Measurements from ENCODE around the gene IFNL4. TPM values are rescaled to one million over a fixed set of nuclear protein-coding genes. Genes with fewer than 3 reads are reported as not detected.

IFNL4 gene
- total RNA-seq, 1 donor from 2014 or later = not detected

DNA sequence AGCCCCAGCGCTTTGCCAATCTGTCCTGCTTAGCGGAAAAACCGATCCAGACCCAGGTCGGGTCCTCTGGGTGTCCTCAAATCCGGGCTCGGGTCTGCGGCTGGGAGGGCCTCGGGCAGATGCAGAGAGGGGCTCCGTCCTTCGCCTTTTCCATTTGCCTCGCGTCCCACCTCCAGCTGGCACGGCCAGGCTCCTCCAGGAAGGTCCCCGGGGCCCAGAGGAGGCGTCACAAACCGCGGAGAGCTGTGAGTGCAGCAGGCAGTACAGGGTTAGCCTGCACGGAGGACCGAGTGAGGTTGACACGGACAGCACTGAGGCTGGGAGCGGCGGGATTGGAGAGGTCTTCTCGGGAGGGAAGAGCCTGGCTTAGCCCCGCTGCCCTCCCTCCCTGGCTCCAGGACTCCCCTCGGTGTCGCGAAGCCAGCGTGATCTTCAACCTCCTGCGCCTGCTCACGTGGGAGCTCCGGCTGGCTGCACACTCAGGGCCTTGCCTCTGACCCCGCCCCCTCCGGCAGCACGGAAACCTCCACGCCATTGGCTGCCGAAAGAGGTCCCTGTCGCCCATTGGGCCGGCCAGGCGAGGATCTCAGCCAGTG lies 16.8 kb upstream of the IFNL4 start:
- Histone ChIP-seq H3K27ac (no peak overlapping the region), H3F3A (ENCODE audit: low read depth) (no peaks in the 10 kb centered on the region), H3K4me3 (no peak overlapping the region), H2AFZ (replicated peaks) (peak overlapping the region; percentile 52), H3K9ac (no peak overlapping the region), H3K27me3 (peaks cover 93% of the 10 kb centered on the region), H3K79me2 (ENCODE audit: low read depth) (no peaks in the 10 kb centered on the region), H3K9me3 (ENCODE audit: low read depth) (no peaks in the 10 kb centered on the region), H3K36me3 (no peaks in the 10 kb centered on the region), H3K4me1 (no peaks in the 10 kb centered on the region), H4K20me1 (ENCODE audit: low read depth) (no peaks in the 10 kb centered on the region), H3K4me2 (peak overlapping the region; percentile 2)
- no peak for TF ChIP-seq EZH2 (IDR thresholded peaks at IDR 0.05)
- no peak for TF ChIP-seq CTCF (IDR thresholded peaks at IDR 0.05)
- no peak for TF ChIP-seq EZH2phosphoT487 (IDR thresholded peaks at IDR 0.05)
- Mint-ChIP-seq H3K4me1 (peaks cover 6% of the 10 kb centered on the region), H3K4me3 (peak overlapping the region; percentile 21), H3K9me3 (no peaks in the 10 kb centered on the region), H3K27me3 (ENCODE audit: insufficient read depth, low read depth) (peaks cover 40% of the 10 kb centered on the region), H3K27ac (no peak overlapping the region), H3K36me3 (no peaks in the 10 kb centered on the region)
- peak; percentile 36 for DNase-seq (ENCODE audit: low spot score)

GRCh38 chr19:39264306-39265290 lies 15.9 kb upstream of the IFNL4 start:
- H3K4me3 Mint-ChIP-seq = peak overlapping the region; percentile 21
- peak overlapping the region; percentile 2 for H3K4me2 ChIP-seq

DNA sequence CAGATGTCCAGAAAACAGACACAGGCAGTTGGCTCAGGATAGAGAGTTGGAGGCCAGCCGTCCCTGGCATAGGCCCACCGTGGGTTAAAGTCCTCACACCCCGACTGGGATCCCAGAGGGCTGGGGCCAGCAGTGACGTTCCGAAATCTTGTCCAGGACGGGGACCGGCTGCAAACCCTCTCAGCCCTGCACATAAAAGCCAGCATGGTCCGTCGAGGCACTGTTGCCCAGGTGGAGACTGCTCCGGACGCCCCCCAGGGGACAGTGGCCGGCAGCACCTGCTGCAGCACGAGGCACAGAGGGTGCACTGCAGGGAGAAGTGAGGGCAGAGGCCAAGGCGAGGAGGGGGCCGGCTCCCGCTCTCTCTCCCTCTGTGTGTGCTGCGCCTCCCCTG lies 15.3 kb upstream of the IFNL4 start:
- peak; percentile 23 for DNase-seq (ENCODE audit: low spot score)
- Histone ChIP-seq H3K27ac (no peak overlapping the region), H3K36me3 (no peaks in the 10 kb centered on the region), H3K9me3 (ENCODE audit: low read depth) (no peaks in the 10 kb centered on the region), H3K27me3 (peaks cover 91% of the 10 kb centered on the region), H3K79me2 (ENCODE audit: low read depth) (no peaks in the 10 kb centered on the region), H3K4me3 (peak overlapping the region; percentile 13), H3F3A (ENCODE audit: low read depth) (no peaks in the 10 kb centered on the region), H3K4me1 (no peaks in the 10 kb centered on the region), H4K20me1 (ENCODE audit: low read depth) (no peaks in the 10 kb centered on the region), H2AFZ (replicated peaks) (no peak overlapping the region), H3K4me2 (peak overlapping the region; percentile 2), H3K9ac (no peak overlapping the region)
- TF ChIP-seq EZH2 (IDR thresholded peaks at IDR 0.05) (no peak), CTCF (IDR thresholded peaks at IDR 0.05) (no peak), EZH2phosphoT487 (IDR thresholded peaks at IDR 0.05) (no peak)
- Mint-ChIP-seq H3K9me3 (no peaks in the 10 kb centered on the region), H3K4me1 (peaks cover 3% of the 10 kb centered on the region), H3K27me3 (ENCODE audit: insufficient read depth, low read depth) (peaks cover 34% of the 10 kb centered on the region), H3K27ac (no peak overlapping the region), H3K36me3 (no peaks in the 10 kb centered on the region), H3K4me3 (peak overlapping the region; percentile 35)

More at GRCh38 chr19:39264306-39265290, 15.9 kb upstream of the IFNL4 start:
- DNase-seq (ENCODE audit: low spot score) = peak; percentile 76
- Histone ChIP-seq H3K36me3 (no peaks in the 10 kb centered on the region), H3K9me3 (ENCODE audit: low read depth) (no peaks in the 10 kb centered on the region), H3K9ac (no peak overlapping the region), H2AFZ (replicated peaks) (peak overlapping the region; percentile 52), H3K4me1 (no peaks in the 10 kb centered on the region), H3K4me3 (peak overlapping the region; percentile 13), H3K27ac (no peak overlapping the region), H3K27me3 (peaks cover 94% of the 10 kb centered on the region), H3K79me2 (ENCODE audit: low read depth) (no peaks in the 10 kb centered on the region), H4K20me1 (ENCODE audit: low read depth) (no peaks in the 10 kb centered on the region), H3F3A (ENCODE audit: low read depth) (no peaks in the 10 kb centered on the region)
- H3K27me3 Mint-ChIP-seq (ENCODE audit: insufficient read depth, low read depth) = peaks cover 34% of the 10 kb centered on the region
- H3K4me1 Mint-ChIP-seq = peaks cover 3% of the 10 kb centered on the region
- H3K36me3 Mint-ChIP-seq = no peaks in the 10 kb centered on the region
- H3K27ac Mint-ChIP-seq = no peak overlapping the region
- H3K9me3 Mint-ChIP-seq = no peaks in the 10 kb centered on the region
- TF ChIP-seq EZH2phosphoT487 (IDR thresholded peaks at IDR 0.05) = peak; percentile 82
- peak; percentile 96 for TF ChIP-seq EZH2 (IDR thresholded peaks at IDR 0.05)
- TF ChIP-seq CTCF (IDR thresholded peaks at IDR 0.05) = peak; percentile 10

All from neural progenitor cell (in vitro differentiated cells).